SK-N-SH (cell line): Measurements from ENCODE around the gene CFAP299. TPM values are rescaled to one million over a fixed set of nuclear protein-coding genes. Genes with fewer than 3 reads are reported as not detected.

Experiments used
- CTCF ChIA-PET: fragments of 300-600, 350-600 bp; formaldehyde crosslinking; extraction: SDS; loops from one replicate; lab custom pipeline; 2021; lab: Yijun Ruan, JAX
- POLR2A ChIA-PET: fragments of 350-600 bp; sonication (Branson Sonifier 250); formaldehyde crosslinking; extraction: SDS; loops from one replicate; lab custom pipeline; 2020; ENCODE audit warnings: antibody characterized with exemption, inconsistent platforms; lab: Yijun Ruan, JAX
- DNase-seq: peaks from one replicate; pipeline ENCODE4 v3.0.0; 2012
- H2AFZ ChIP-seq: fragments of 200-600 bp; sonication (generic); 2 replicates; pipeline ENCODE4 v1.8.1; 2016; ENCODE audit warnings: antibody characterized with exemption, mild to moderate bottlenecking, low read depth
- H3F3A ChIP-seq: fragments of 200-600 bp; sonication (generic); replicated peaks from 2 replicates; pipeline ENCODE3; 2016; ENCODE audit warnings: antibody characterized with exemption, mild to moderate bottlenecking; ENCODE audit not compliant: insufficient read depth
- H3K27ac ChIP-seq, 2 experiments: fragments of 200-500 bp in 1 of 2; fragments of 200-600 bp in 1 of 2; sonication (Bioruptor generic) in 1 of 2; sonication (generic), shearing (Covaris generic) in 1 of 2; 2 replicates each; pipeline versions ENCODE4 v1.5.1 to v1.6.1; 2014 to 2016; ENCODE audit warnings: low read depth in 2 of 2, inconsistent platforms in 1 of 2, low read length in 1 of 2, mild to moderate bottlenecking in 1 of 2, mixed read lengths in 1 of 2
- H3K27me3 ChIP-seq: fragments of 200-600 bp; sonication (generic), shearing (Covaris generic); 2 replicates; pipeline ENCODE4 v1.6.1; 2016; ENCODE audit warnings: mixed run types; ENCODE audit not compliant: insufficient read depth
- H3K36me3 ChIP-seq, 2 experiments: fragments of 200-500 bp in 1 of 2; fragments of 200-600 bp in 1 of 2; sonication (Bioruptor generic) in 1 of 2; sonication (generic) in 1 of 2; replicated peaks in 1 of 2; 2 replicates each; pipeline versions ENCODE3 to v1.5.1; 2014 to 2016; ENCODE audit warnings: low read length in 1 of 2, mild to moderate bottlenecking in 1 of 2; ENCODE audit not compliant: insufficient read depth in 2 of 2, control insufficient read depth in 1 of 2
- H3K4me1 ChIP-seq, 2 experiments: fragments of 200-500 bp in 1 of 2; fragments of 200-600 bp in 1 of 2; sonication (Bioruptor generic) in 1 of 2; sonication (generic), shearing (Covaris generic) in 1 of 2; 2 replicates each; pipeline versions ENCODE4 v1.5.1 to v1.6.1; 2014 to 2016; ENCODE audit warnings: low read depth in 1 of 2, low read length in 1 of 2, mixed run types in 1 of 2; ENCODE audit not compliant: insufficient read depth in 2 of 2, control insufficient read depth in 1 of 2
- H3K4me2 ChIP-seq: fragments of 200-600 bp; sonication (generic), shearing (Covaris generic); 2 replicates; pipeline ENCODE4 v1.6.1; 2017; ENCODE audit warnings: mixed run types
- H3K4me3 ChIP-seq, 2 experiments: fragments of 200-500 bp in 1 of 2; fragments of 200-600 bp in 1 of 2; sonication (Bioruptor generic) in 1 of 2; sonication (generic), shearing (Covaris generic) in 1 of 2; 2 replicates each; pipeline versions ENCODE4 v1.5.1 to v1.8.1; 2014 to 2016; ENCODE audit warnings: low read depth in 2 of 2, inconsistent platforms in 1 of 2, low read length in 1 of 2, mild to moderate bottlenecking in 1 of 2, mixed read lengths in 1 of 2, moderate library complexity in 1 of 2
- H3K79me2 ChIP-seq: fragments of 200-600 bp; sonication (generic); 2 replicates; pipeline ENCODE4 v1.8.1; 2017; ENCODE audit warnings: mild to moderate bottlenecking; ENCODE audit not compliant: insufficient read depth
- H3K9ac ChIP-seq: fragments of 200-600 bp; sonication (generic); 2 replicates; pipeline ENCODE4 v1.6.1; 2017; ENCODE audit warnings: mixed run types
- H3K9me2 ChIP-seq: fragments of 200-600 bp; sonication (generic); 2 replicates; pipeline ENCODE4 v1.6.1; 2017; ENCODE audit warnings: mixed run types
- H3K9me3 ChIP-seq: fragments of 200-600 bp; sonication (generic); 2 replicates; pipeline ENCODE4 v1.6.1; 2017; ENCODE audit warnings: mixed run types, mild to moderate bottlenecking, moderate library complexity
- H4K20me1 ChIP-seq: fragments of 200-600 bp; sonication (generic); 2 replicates; pipeline ENCODE4 v1.6.1; 2017; ENCODE audit warnings: mild to moderate bottlenecking, mixed run types; ENCODE audit not compliant: insufficient read depth
- ELF1 ChIP-seq: IDR thresholded peaks from 2 replicates; pipeline ENCODE4 v1.4.0; 2012
- FOXJ3 ChIP-seq: sonication (generic); formaldehyde crosslinking; IDR thresholded peaks from 2 replicates; pipeline ENCODE4 v1.5.1; 2020; ENCODE audit warnings: mild to moderate bottlenecking, missing genetic modification reagents
- MEF2A ChIP-seq: IDR thresholded peaks from 2 replicates; pipeline ENCODE4 v1.4.0; 2012; ENCODE audit warnings: low read depth, borderline replicate concordance
- POLR2AphosphoS5 ChIP-seq: IDR thresholded peaks from 2 replicates; pipeline ENCODE4 v1.6.1; 2012; ENCODE audit warnings: low read depth, low read length
- RAD21 ChIP-seq: IDR thresholded peaks from 2 replicates; pipeline ENCODE4 v1.6.1; 2012; ENCODE audit warnings: mild to moderate bottlenecking, low read length
- SMC3 ChIP-seq: IDR thresholded peaks from 2 replicates; pipeline ENCODE4 v1.6.1; 2012; ENCODE audit warnings: low read depth, low read length, improper control_type of control experiment
- TAF1 ChIP-seq: IDR thresholded peaks from 2 replicates; pipeline ENCODE4 v1.6.1; 2012; ENCODE audit warnings: low read depth, mild to moderate bottlenecking, low read length, moderate library complexity, borderline replicate concordance
- TEAD4 ChIP-seq: IDR thresholded peaks from 2 replicates; pipeline ENCODE4 v1.4.0; 2012; ENCODE audit warnings: mild to moderate bottlenecking, borderline replicate concordance; ENCODE audit not compliant: insufficient read depth
- WGBS: methylation state at CpG from one replicate; pipeline ENCODE4 v1.1.6; 2017; ENCODE audit warnings: low lambda C conversion rate; 5-methylcytosine and 5-hydroxymethylcytosine counted together
- polyA plus RNA-seq, 3 experiments: library from polyadenylated mRNA; depleted of rRNA; stranded (reverse); fragments of >200 nt; gene quantifications; 2 replicates each; pipeline ENCODE4 v1.2.3, GENCODE V29; 2012
- TF ChIP-seq, protein P1 (sequence below): IDR thresholded peaks from 2 replicates; pipeline ENCODE4; 2012
- TF ChIP-seq, protein P2 (sequence below): fragments of 200-600 bp; sonication (generic); IDR thresholded peaks from 2 replicates; pipeline ENCODE4 v1.6.1; 2017; ENCODE audit warnings: antibody characterized with exemption, mild to moderate bottlenecking, moderate library complexity

The CFAP299 gene
- polyA plus RNA-seq, 1 of the 3 experiments (the other 2 are of a cell fraction), result 1.2 TPM

DNA sequence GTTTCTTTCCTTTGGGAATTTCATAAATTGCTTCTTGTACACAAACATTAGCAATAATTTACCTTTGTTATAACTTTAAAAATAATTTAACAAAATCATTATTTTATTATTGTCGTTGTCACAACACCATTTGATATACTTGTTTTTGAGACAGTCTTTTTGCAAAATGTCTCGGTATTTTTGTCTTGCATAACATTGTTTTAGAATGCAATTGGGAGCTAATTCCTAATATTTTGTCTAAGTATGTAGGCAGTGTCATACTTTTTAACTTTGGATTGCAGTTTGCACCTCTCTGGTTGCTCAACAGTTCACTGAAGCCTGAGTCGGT, 340 bp upstream of the CFAP299 start:
- Histone ChIP-seq H3K9me3 (no peaks in the 10 kb centered on the region), H3K79me2 (no peaks in the 10 kb centered on the region), H3F3A (no peaks in the 10 kb centered on the region), H3K4me2 (peak overlapping the region; percentile 92), H3K4me3 (peak overlapping the region; percentile 84 to 85), H3K36me3 (peaks cover 0 to 4% of the 10 kb centered on the region in 2 experiments), H3K9ac (peak overlapping the region; percentile 39; the same call in 1 of the 2 replicates), H2AFZ (peak overlapping the region; percentile 78), H3K9me2 (no peaks in the 10 kb centered on the region), H4K20me1 (no peaks in the 10 kb centered on the region), H3K27me3 (no peaks in the 10 kb centered on the region), H3K27ac (peak overlapping the region; percentile 39 to 43; a peak in 3 of 4 replicates), H3K4me1 (peaks cover 0 to 7% of the 10 kb centered on the region in 2 experiments; a peak in 2 of 4 replicates)
- CTCF ChIA-PET, result interaction anchor here (0.7 to 6.7 kb wide), 17 partner anchors 12 to 1383 kb away, joined by 3 to 108 read pairs (median 5); no protein-coding TSS in a partner anchor
- WGBS, result 7% methylated on average over 3 of the region's 3 CpGs
- DNase-seq, result no peak
- TF ChIP-seq TAF1, result no peak; the same call in 1 of the 2 replicates
- POLR2A ChIA-PET, result no interaction called here

DNA sequence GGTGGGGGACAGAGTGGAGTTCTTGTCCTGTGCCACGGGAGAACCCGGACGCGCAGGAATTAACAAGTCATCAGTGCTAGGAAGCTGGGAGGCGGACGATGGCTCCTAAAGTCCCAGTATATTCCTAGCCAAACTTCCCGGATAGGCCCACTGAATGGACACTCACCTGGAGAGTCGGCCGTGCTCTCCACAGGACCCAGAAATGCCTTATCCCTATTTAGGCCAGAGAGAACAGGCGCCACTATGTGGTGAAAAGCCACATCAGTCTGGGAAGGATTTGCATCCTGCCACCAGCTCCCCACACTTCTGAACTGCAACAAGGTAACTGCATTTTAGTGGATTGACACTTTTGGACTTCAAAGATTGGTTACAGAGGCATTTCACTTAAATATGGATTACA, 1.1 kb downstream of the CFAP299 start:
- peak overlapping the region; percentile 80; the same call in 1 of the 2 replicates for H2AFZ ChIP-seq
- H3K4me2 ChIP-seq, result peak overlapping the region; percentile 92
- POLR2A ChIA-PET, result no interaction called here
- H3K27ac ChIP-seq, result no peak overlapping the region; a peak in 2 of 4 replicates
- no peaks in the 10 kb centered on the region for H3K27me3 ChIP-seq
- H3K36me3 ChIP-seq, result peaks cover 0 to 10% of the 10 kb centered on the region in 2 experiments
- H3K4me3 ChIP-seq, result peak overlapping the region; percentile 84 to 85
- peak; percentile 53 for DNase-seq
- no peak overlapping the region for H3K9ac ChIP-seq
- no peaks in the 10 kb centered on the region for H3K9me3 ChIP-seq
- CTCF ChIA-PET, result interaction anchor here (0.6 to 6.7 kb wide), 36 partner anchors 9 to 1398 kb away, joined by 3 to 108 read pairs (median 3); partner anchors contain the start of genes ANTXR2, FGF5 and PAQR3
- no peaks in the 10 kb centered on the region for H3F3A ChIP-seq
- H3K79me2 ChIP-seq, result no peaks in the 10 kb centered on the region
- WGBS, result 5% methylated on average over 10 of the region's 10 CpGs
- H3K4me1 ChIP-seq, result peaks cover 0 to 7% of the 10 kb centered on the region in 2 experiments; a peak in 2 of 4 replicates
- H3K9me2 ChIP-seq, result no peaks in the 10 kb centered on the region
- H4K20me1 ChIP-seq, result no peaks in the 10 kb centered on the region
- no peak for TF ChIP-seq FOXJ3 (CRISPR knock-in tag)
- no peak for TF ChIP-seq MEF2A
- no peak for TF ChIP-seq POLR2AphosphoS5
- no peak for TF ChIP-seq TEAD4
- TF ChIP-seq ELF1, result no peak
- TF ChIP-seq, protein P1, sequence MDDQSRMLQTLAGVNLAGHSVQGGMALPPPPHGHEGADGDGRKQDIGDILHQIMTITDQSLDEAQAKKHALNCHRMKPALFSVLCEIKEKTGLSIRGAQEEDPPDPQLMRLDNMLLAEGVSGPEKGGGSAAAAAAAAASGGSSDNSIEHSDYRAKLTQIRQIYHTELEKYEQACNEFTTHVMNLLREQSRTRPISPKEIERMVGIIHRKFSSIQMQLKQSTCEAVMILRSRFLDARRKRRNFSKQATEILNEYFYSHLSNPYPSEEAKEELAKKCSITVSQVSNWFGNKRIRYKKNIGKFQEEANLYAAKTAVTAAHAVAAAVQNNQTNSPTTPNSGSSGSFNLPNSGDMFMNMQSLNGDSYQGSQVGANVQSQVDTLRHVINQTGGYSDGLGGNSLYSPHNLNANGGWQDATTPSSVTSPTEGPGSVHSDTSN, result no peak
- TF ChIP-seq SMC3, result peak; percentile 84
- TF ChIP-seq, protein P2, sequence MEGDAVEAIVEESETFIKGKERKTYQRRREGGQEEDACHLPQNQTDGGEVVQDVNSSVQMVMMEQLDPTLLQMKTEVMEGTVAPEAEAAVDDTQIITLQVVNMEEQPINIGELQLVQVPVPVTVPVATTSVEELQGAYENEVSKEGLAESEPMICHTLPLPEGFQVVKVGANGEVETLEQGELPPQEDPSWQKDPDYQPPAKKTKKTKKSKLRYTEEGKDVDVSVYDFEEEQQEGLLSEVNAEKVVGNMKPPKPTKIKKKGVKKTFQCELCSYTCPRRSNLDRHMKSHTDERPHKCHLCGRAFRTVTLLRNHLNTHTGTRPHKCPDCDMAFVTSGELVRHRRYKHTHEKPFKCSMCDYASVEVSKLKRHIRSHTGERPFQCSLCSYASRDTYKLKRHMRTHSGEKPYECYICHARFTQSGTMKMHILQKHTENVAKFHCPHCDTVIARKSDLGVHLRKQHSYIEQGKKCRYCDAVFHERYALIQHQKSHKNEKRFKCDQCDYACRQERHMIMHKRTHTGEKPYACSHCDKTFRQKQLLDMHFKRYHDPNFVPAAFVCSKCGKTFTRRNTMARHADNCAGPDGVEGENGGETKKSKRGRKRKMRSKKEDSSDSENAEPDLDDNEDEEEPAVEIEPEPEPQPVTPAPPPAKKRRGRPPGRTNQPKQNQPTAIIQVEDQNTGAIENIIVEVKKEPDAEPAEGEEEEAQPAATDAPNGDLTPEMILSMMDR, result peak; percentile 65
- TF ChIP-seq RAD21, result peak; percentile 71
